ENCODE results near the gene AFDN.

DNA sequence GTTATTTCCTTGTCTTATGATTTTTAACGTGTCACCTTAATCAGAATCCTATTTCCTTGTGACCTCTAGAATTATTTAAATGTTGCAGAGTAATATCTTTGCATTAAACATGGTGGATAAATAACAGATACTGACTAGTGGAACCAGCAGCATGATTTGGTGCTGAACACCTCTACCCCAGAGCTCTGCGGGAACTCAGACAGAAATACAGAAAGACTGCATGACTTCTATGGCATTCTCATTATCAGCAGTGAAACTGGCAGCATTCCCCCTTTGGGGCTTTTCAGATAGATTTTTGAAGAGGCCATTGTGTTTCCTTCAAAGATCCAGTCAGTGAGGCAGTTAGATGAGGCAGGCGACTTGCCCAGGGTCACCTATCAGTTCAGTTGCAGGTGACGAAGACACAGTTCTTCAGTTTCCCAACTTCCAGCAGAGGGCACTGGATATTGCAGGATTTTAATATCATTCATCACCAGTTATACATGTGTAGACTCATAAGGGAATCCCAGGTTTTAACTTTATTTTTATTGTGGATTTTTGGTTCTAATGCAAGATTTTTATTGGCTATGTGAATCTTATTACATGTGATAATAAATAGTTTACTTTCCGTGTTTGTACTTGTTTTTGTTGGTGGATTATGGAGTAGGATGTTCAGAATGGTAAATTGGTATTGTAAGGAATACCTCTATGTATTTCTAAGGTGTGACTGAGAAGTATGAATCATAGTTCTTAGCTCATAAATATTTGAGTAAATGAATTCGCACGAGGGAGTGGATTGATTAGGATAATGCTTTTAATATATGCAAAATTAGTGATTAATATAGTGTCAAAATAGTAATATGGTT, 81.3 kb downstream of the AFDN start:
- TF ChIP-seq TARDBP (IDR thresholded peaks at IDR 0.05): no peak
- no peak for TF ChIP-seq NFRKB (IDR thresholded peaks at IDR 0.05)
- no peak for TF ChIP-seq SP1 (IDR thresholded peaks at IDR 0.05)
